HTR-8/SVneo (cell line): ENCODE data around the gene TAS2R1.
"Not testable (repeated sequence)": the region's sequence is repeated elsewhere in the genome, so short reads cannot be mapped to it uniquely, and the experiment has no call there.

Source experiments
- DNase-seq: peaks from one replicate; pipeline ENCODE4 v3.0.0; 2011; ENCODE audit warnings: low spot score, mixed read lengths; ENCODE audit not compliant: insufficient read length
- FAIRE-seq: peaks from 2 replicates; lab custom pipeline; 2011; peaks lifted over from hg19 to GRCh38; lab: Jason Lieb, UNC

Gene TAS2R1

GRCh38 chr5:9624196-9624947 is 5.8 kb downstream of the TAS2R1 start:
- FAIRE-seq (peak; percentile 46), DNase-seq (no peak)

- no peak for FAIRE-seq
- DNase-seq = no peak
Observed at GRCh38 chr5:9623661-9624060, 6.5 kb downstream of the TAS2R1 start.

GRCh38 chr5:9622971-9623421 is 7.2 kb downstream of the TAS2R1 start:
- FAIRE-seq (peak; percentile 90), DNase-seq (peak; percentile 40)

GRCh38 chr5:9621379-9621903 is 8.7 kb downstream of the TAS2R1 start:
- DNase-seq (peak; percentile 22), FAIRE-seq (peak; percentile 87)

- FAIRE-seq = peak; percentile 60
Observed at GRCh38 chr5:9619331-9620092, 10.6 kb downstream of the TAS2R1 start.

GRCh38 chr5:9617739-9618504 is 12.2 kb downstream of the TAS2R1 start:
- FAIRE-seq (peak; percentile 69), DNase-seq (no peak)

More at GRCh38 chr5:9619331-9620092, 10.6 kb downstream of the TAS2R1 start:
- DNase-seq = no peak

- FAIRE-seq (no peak), DNase-seq (no peak)
Observed at GRCh38 chr5:9617221-9617620, 12.9 kb downstream of the TAS2R1 start.

- no peak for DNase-seq
- FAIRE-seq = peak; percentile 63
Observed at GRCh38 chr5:9615331-9615730, 14.8 kb downstream of the TAS2R1 start.

- DNase-seq = no peak
- FAIRE-seq = peak; percentile 40
Observed at GRCh38 chr5:9613360-9613759, 16.8 kb downstream of the TAS2R1 start.

GRCh38 chr5:9610969-9611368 is 19.2 kb downstream of the TAS2R1 start:
- no peak for DNase-seq
- FAIRE-seq = no peak

GRCh38 chr5:9610364-9610763 is 19.8 kb downstream of the TAS2R1 start:
- no peak for FAIRE-seq

GRCh38 chr5:9608093-9608492 is 22.1 kb downstream of the TAS2R1 start:
- DNase-seq (no peak), FAIRE-seq (no peak)

More at GRCh38 chr5:9610364-9610763, 19.8 kb downstream of the TAS2R1 start:
- no peak for DNase-seq

- DNase-seq (no peak), FAIRE-seq (peak; percentile 46)
Observed at GRCh38 chr5:9605041-9605838, 24.9 kb downstream of the TAS2R1 start.

GRCh38 chr5:9604416-9604815 is 25.7 kb downstream of the TAS2R1 start:
- DNase-seq (peak; percentile 28), FAIRE-seq (peak; percentile 31)

- DNase-seq (no peak), FAIRE-seq (no peak)
Observed at GRCh38 chr5:9601055-9601739, 29.0 kb downstream of the TAS2R1 start.

- FAIRE-seq (no peak), DNase-seq (no peak)
Observed at GRCh38 chr5:9599391-9599790, 30.8 kb downstream of the TAS2R1 start.

GRCh38 chr5:9598329-9598728 is 31.8 kb downstream of the TAS2R1 start:
- DNase-seq, FAIRE-seq: not testable (repeated sequence)

GRCh38 chr5:9597322-9597721 is 32.8 kb downstream of the TAS2R1 start:
- FAIRE-seq = peak; percentile 83
- DNase-seq = not testable (repeated sequence)

- FAIRE-seq (no peak), DNase-seq (no peak)
Observed at GRCh38 chr5:9596824-9597223, 33.3 kb downstream of the TAS2R1 start.
